Neuron (in vitro differentiated cells): ENCODE data around the gene SNX6.
A peak's percentile ranks its signal among the peaks of the same experiment; 100 is the strongest.
"Not testable (repeated sequence)": the region's sequence is repeated elsewhere in the genome, so short reads cannot be mapped to it uniquely, and the experiment has no call there.

ENCODE experiments used
- H2AFZ ChIP-seq: one replicate; pipeline ENCODE4 v1.6.1; 2013; ENCODE audit warnings: low read depth, mild to moderate bottlenecking, inconsistent platforms, low read length, moderate library complexity
- H3K27me3 ChIP-seq: one replicate; pipeline ENCODE4 v1.6.1; 2013; ENCODE audit warnings: low read length; ENCODE audit not compliant: insufficient read depth
- H3K36me3 ChIP-seq: one replicate; pipeline ENCODE4 v1.6.1; 2013; ENCODE audit warnings: low read length; ENCODE audit not compliant: insufficient read depth
- H3K4me1 ChIP-seq: one replicate; pipeline ENCODE4 v1.6.1; 2013; ENCODE audit warnings: low read length; ENCODE audit not compliant: insufficient read depth
- H3K4me3 ChIP-seq: 2 replicates; pipeline ENCODE4 v1.5.1; 2013; ENCODE audit warnings: mild to moderate bottlenecking, low read length, moderate library complexity
- H3K9me3 ChIP-seq: one replicate; pipeline ENCODE4 v1.6.1; 2013; ENCODE audit warnings: low read length

Gene SNX6

DNA sequence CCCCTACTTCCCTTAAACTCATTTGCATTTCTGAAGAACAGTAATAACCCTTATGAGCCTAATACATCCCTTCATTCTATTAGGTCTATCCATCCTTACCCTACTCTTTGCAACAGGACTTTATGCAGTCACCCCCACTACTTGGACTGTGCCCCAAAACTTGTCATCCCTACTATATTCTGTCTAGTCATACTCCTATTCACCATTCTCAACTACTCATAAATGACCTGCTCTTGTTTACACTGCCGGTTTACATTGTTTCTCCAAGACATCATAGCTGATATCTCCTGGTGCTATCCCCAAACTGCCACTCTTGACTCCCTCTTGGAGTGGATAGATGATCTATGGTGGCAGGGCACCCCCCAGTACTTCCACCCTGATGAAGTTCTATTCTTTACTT, 22.4 kb upstream of the SNX6 start:
- not testable (repeated sequence) for H3K36me3 ChIP-seq, H3K27me3 ChIP-seq, H3K9me3 ChIP-seq, H3K4me1 ChIP-seq, H2AFZ ChIP-seq, H3K4me3 ChIP-seq

DNA sequence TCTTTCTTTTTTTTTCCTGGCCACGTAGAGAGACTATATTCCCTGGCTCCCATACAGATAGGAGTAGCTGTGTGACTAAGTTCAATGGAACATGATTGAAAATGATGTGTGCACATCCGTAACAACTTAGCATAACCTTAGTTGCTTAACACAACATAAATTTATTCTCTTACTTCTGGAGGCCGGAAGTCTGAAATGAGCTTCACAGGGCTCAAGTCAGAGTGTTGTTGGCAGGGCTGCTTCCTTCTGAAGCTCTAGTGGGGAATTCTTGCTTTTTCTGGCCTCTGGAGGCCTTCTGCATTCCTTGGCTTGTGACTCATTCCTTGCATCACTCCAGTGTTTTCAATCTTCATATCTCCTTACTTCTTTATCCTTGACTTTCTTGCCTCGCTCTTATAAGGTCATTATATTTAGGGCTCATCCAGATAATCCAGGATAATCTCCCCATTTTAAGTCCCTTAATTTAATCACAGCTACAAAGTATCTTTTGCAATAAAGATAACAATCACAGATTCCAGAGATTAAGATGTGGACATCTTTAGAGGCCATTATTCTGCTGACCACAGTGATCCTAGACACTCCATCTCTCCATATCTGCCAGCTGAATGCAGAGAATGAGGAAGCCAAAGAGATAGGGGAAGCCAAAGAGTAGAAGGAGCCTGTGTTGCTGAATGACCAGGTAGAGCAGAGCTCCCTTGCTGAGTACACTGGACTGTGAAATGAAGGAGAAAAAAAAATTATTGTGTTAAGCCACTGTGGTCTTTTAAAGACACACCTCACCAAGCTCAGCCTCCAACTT, 21.0 kb upstream of the SNX6 start:
- Histone ChIP-seq H2AFZ (no peak overlapping the region), H3K4me1 (no peaks in the 10 kb centered on the region), H3K9me3 (no peaks in the 10 kb centered on the region)

DNA sequence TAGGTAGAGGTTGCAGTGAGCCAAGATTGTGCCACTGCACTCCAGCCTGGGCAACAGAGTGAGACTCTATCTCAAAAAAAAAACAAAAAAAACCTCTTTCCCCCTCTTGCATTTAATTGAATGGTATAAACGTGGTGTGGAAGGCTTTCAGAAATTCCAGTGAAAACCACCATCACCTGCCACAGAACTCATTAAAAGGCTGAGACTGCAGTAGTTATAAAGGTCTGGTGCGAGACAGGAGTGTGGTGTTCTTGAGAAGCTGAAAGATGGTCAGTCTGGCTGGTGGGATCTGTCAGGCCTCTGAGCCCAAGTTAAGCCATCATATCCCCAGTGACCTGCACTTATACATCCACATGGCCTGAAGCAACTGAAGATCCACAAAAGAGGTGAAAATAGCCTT, 20.1 kb upstream of the SNX6 start:
- H3K4me1 ChIP-seq, H3K27me3 ChIP-seq, H3K4me3 ChIP-seq, H2AFZ ChIP-seq, H3K36me3 ChIP-seq, H3K9me3 ChIP-seq: not testable (repeated sequence)

More for the DNA sequence above, 21.0 kb upstream of the SNX6 start:
- Histone ChIP-seq H3K27me3 (no peaks in the 10 kb centered on the region), H3K36me3 (no peaks in the 10 kb centered on the region), H3K4me3 (no peak overlapping the region)

DNA sequence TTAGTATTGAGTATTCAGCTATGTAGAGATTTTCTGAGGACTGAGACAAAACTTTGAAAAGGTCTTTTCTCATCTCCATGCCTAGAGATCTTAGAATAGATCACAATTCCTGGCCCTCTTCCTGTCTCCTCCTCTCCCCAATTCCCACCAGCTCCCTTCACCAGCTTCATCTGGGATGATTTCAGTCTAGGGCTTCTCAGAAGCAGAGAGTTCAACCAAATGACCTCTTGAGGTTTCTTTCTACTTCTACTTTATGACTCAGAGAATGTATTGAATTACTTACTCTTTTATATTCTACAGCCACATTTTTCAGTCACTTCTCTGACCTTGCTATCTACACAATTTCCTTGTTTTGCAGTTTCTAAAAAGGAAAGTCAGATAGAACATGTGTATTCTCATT, 19.4 kb upstream of the SNX6 start:
- no peaks in the 10 kb centered on the region for H3K36me3 ChIP-seq
- no peaks in the 10 kb centered on the region for H3K27me3 ChIP-seq
- H3K9me3 ChIP-seq: no peaks in the 10 kb centered on the region
- H2AFZ ChIP-seq: no peak overlapping the region
- no peaks in the 10 kb centered on the region for H3K4me1 ChIP-seq
- no peak overlapping the region for H3K4me3 ChIP-seq

DNA sequence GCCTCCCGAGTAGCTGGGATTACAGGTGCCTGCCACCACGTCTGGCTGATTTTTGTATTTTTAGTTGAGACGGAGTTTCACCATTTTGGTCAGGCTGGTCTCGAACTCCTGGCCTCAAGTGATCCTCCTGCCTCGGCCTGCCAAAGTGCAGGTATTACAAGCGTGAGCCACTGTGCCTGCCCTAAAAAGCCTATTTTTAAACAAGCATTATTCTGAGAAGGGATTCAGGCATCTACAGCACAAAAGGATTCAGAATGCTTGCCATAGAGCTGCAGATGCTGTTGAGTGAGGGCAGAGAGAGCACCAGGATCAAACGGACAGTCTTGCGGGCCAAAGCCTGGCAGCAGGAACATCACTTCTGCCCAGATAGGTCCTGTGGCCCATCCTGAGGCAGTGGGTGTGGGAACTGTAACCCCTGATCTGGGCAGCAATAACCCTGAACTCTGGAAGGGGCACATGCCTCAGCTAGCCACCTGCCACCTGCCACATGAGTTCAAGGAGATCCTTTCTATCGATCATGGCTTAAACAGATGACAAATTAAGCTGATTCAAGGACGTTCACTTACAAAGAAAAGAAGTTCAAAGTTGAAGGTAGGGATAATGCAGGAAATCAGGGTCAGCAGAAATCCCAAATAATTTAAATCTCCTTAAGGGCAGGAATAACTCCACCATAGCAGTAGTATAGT, 16.8 kb upstream of the SNX6 start:
- no peaks in the 10 kb centered on the region for H3K9me3 ChIP-seq
- no peak overlapping the region for H3K4me3 ChIP-seq
- H3K27me3 ChIP-seq: no peaks in the 10 kb centered on the region
- no peaks in the 10 kb centered on the region for H3K36me3 ChIP-seq
- H2AFZ ChIP-seq: no peak overlapping the region
- H3K4me1 ChIP-seq: no peaks in the 10 kb centered on the region

DNA sequence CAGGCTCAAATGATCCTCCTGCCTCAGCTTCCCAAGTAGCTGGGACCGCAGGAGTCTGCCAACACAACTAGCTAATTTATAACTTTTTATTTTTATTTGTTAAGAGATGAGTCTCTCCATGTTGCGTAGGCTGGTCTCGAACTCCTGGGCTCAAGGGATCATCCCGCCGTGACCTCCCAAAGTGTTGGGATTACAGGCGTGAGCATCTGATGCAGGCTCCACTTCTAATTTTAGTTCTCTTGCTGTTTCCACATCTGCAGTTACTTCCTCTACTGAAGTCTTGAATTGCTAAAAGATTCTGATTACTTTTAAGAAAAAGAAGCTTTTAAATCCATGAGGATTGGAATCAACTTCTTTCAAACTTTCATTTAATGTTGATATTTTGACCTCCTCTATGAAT, 13.4 kb upstream of the SNX6 start:
- H3K4me3 ChIP-seq: no peak overlapping the region
- no peaks in the 10 kb centered on the region for H3K27me3 ChIP-seq
- no peaks in the 10 kb centered on the region for H3K36me3 ChIP-seq
- no peak overlapping the region for H2AFZ ChIP-seq
- H3K4me1 ChIP-seq: no peaks in the 10 kb centered on the region
- H3K9me3 ChIP-seq: no peaks in the 10 kb centered on the region

DNA sequence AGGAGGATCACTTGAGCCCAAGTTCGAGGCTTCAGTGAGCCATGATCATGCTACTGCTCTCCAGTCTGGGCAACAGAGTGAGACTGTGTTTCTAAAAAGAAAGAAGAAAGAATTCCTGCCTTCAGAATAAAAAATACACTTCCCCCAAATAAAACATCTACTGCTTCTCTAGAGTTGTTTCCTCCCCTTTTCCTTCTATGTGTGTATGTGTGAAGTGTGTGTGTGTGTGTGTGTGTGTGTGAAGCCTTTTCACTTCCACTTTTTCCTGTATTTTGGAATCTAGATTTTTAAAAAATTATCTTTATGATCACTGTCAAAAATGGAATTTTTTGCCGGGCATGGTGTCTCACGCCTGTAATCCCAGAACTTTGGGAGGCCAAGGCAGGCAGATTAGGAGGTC, 12.6 kb upstream of the SNX6 start:
- Histone ChIP-seq H2AFZ (no peak overlapping the region), H3K36me3 (no peaks in the 10 kb centered on the region), H3K4me1 (no peaks in the 10 kb centered on the region), H3K9me3 (no peaks in the 10 kb centered on the region), H3K4me3 (no peak overlapping the region), H3K27me3 (no peaks in the 10 kb centered on the region)

DNA sequence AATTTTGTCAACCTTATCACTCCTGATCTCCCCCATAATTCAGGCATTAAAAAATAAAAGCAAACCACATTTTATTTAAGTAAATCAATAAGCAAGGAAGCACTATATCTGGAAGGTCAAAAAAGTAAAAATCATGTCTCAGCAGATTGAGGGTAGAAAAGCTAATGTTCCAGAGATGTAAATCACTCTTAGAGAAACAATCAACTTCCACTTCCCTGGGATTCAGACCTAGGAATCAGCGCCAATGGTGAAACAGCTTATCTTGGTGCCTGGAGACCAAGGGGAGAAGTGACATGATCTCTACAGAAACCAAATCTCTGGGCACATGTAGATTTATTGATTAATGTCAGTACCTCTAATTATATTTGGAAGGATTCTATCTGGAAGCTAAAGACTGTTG, 10.9 kb upstream of the SNX6 start:
- Histone ChIP-seq H3K4me3 (no peak overlapping the region), H3K27me3 (no peaks in the 10 kb centered on the region), H3K4me1 (no peaks in the 10 kb centered on the region), H2AFZ (no peak overlapping the region), H3K9me3 (no peaks in the 10 kb centered on the region), H3K36me3 (no peaks in the 10 kb centered on the region)

DNA sequence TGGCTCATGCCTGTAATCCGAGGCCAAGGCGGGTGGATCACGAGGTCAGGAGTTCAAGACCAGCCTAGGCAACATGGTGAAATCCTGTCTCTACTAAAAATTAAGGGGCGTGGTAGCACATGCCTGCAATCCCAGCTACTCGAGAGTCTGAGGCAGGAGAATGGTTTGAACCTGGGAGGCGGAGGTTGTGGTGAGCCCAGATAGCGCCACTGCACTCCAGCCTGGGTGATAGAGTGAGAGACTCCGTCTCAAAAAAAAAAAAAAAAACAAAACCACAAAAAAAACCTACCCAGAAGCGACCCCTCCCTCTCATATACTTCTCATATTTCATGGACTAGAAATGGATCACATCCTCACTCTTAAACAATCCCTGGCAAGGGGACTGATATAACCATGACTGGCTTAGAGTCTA, 4.4 kb upstream of the SNX6 start:
- H3K27me3 ChIP-seq, H3K9me3 ChIP-seq, H2AFZ ChIP-seq, H3K4me1 ChIP-seq, H3K4me3 ChIP-seq, H3K36me3 ChIP-seq: not testable (repeated sequence)

DNA sequence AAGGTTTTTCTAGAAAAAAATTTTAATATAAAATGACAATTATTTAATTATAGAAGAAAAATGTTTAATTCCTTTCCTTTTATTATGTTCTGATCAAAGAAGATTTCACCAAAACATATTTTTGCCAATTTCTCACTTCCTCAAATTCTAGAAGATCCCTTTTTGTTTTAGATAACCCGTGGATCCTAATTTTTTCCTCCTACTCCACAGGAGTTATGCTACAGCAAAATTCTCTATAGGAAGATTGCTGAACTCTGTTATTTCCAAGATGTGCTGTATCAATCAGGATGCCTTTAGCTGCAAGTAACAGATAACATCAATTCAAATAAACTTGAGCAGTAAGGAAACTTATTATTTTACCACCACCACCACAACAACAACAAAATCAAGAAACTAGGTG, 3.8 kb upstream of the SNX6 start:
- Histone ChIP-seq H3K4me1 (peaks cover 7% of the 10 kb centered on the region), H3K9me3 (no peaks in the 10 kb centered on the region), H3K4me3 (no peak overlapping the region), H2AFZ (no peak overlapping the region), H3K36me3 (no peaks in the 10 kb centered on the region), H3K27me3 (no peaks in the 10 kb centered on the region)

DNA sequence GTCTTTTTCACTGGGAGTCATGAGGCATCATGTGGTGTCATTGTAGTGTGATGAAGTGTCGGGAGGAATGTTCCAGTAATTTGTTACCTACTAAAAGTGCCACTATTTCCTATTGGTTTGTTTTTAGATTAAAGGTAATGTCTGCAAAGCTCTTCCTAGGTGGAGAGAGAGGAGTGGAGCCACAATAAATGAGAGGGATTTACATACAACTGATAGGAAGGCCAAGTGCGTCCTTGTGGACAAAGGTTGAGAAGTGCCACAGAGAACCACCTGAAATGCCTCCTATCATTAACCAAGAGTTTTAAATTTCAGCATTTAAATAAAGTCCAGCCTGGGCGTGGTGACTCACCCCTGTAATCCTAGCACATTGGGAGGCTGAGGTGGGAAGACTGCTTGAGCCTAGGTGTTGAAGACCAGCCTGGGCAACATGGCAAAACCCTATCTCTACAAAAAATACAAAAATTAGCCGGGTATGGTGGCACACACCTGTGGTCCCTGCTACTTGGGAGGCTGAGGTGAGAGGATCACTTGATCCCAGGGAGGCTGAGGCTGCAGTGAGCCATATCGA, 2.5 kb upstream of the SNX6 start:
- no peak overlapping the region for H3K4me3 ChIP-seq
- H3K9me3 ChIP-seq: no peaks in the 10 kb centered on the region
- H3K27me3 ChIP-seq: no peaks in the 10 kb centered on the region
- no peaks in the 10 kb centered on the region for H3K36me3 ChIP-seq
- peaks cover 10% of the 10 kb centered on the region for H3K4me1 ChIP-seq
- H2AFZ ChIP-seq: no peak overlapping the region

DNA sequence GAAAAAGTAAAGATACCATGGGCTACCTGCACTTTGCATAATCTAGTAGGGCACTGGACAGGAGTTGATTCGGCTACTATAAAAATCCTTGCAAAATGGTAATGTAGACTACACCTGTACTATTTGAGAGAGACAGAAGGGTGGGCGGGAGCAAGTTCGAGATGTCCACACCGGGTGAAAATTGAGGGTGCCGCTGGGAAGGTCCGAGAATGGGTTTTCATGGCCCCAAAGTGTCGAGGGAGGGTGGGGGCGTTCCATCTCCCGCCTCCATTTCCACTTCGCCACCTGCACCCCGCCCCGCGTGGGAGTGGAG, 648 bp downstream of the SNX6 start:
- H3K4me1 ChIP-seq: peaks cover 10% of the 10 kb centered on the region
- peak overlapping the region; percentile 100 for H3K4me3 ChIP-seq
- H2AFZ ChIP-seq: peak overlapping the region; percentile 91
- no peaks in the 10 kb centered on the region for H3K9me3 ChIP-seq
- no peaks in the 10 kb centered on the region for H3K36me3 ChIP-seq
- H3K27me3 ChIP-seq: no peaks in the 10 kb centered on the region

DNA sequence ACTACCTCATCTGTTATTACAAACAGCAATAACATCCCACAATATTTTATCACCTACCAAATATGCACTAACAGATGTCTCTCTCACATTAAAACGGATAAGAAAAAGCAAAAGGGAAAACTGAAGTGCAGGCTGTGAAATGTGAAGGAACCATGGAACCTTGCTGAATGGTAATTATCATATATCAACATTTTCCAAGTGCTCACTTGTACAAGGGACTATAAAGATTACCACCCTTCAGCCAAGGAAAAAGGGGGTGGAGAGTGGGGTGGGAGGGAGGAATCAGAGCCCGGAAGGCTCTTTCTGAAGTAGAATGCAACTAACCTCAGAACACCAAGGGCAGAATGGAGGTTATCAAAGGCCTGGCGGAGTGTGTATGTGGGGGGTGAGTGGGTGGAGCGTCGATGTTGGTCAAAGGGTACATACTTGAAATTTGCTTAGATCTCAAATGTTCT, 1.2 kb downstream of the SNX6 start:
- peak overlapping the region; percentile 100 for H3K4me3 ChIP-seq
- H2AFZ ChIP-seq: no peak overlapping the region
- no peaks in the 10 kb centered on the region for H3K27me3 ChIP-seq
- H3K36me3 ChIP-seq: peaks cover 1% of the 10 kb centered on the region
- peaks cover 10% of the 10 kb centered on the region for H3K4me1 ChIP-seq
- no peaks in the 10 kb centered on the region for H3K9me3 ChIP-seq
